A673 (cell line): Measurements from ENCODE around the gene TBR1. TPM values are rescaled to one million over a fixed set of nuclear protein-coding genes. Genes with fewer than 3 reads are reported as not detected.

ENCODE experiments used
- BruUV-seq: library from RNA; stranded (reverse); fragments of 400-500 nt; replicated peaks from 2 replicates; lab custom pipeline; 2021; lab: Mats Ljungman, UMichigan
- CTCF ChIA-PET: fragments of 300-600 bp; sonication (Branson Sonifier 250); formaldehyde crosslinking; loops from one replicate; lab custom pipeline; 2022; ENCODE audit warnings: antibody characterized with exemption; lab: Charles Lee
- POLR2A ChIA-PET: fragments of 300-600 bp; sonication (Branson Sonifier 250); formaldehyde crosslinking; loops from one replicate; lab custom pipeline; 2022; ENCODE audit warnings: antibody characterized with exemption; ENCODE audit not compliant: low non-redundant PET; lab: Charles Lee
- DNase-seq: peaks from one replicate; pipeline ENCODE4 v3.0.0-alpha.2; 2015; ENCODE audit warnings: low spot score
- H3K27ac ChIP-seq: fragments of 200-600 bp; sonication (generic); 2 replicates; pipeline ENCODE4 v1.5.1; 2016; ENCODE audit warnings: mixed run types, low read depth, mild to moderate bottlenecking, mixed read lengths, antibody characterized with exemption, low read length; ENCODE audit not compliant: poor library complexity, severe bottlenecking
- H3K27me3 ChIP-seq: fragments of 200-600 bp; sonication (generic); replicated peaks from 2 replicates; pipeline ENCODE4 v1.6.1; 2017; ENCODE audit warnings: mixed run types, low read depth, mild to moderate bottlenecking, mixed read lengths, antibody characterized with exemption, low read length; ENCODE audit not compliant: insufficient read depth, poor library complexity
- H3K36me3 ChIP-seq: fragments of 200-600 bp; sonication (generic); 2 replicates; pipeline ENCODE4 v1.6.1; 2016; ENCODE audit warnings: mixed run types, mild to moderate bottlenecking, mixed read lengths, antibody characterized with exemption, low read length; ENCODE audit not compliant: insufficient read depth, poor library complexity, severe bottlenecking
- H3K4me1 ChIP-seq: fragments of 200-600 bp; sonication (generic); 2 replicates; pipeline ENCODE4 v1.6.1; 2017; ENCODE audit warnings: mixed run types, mild to moderate bottlenecking, mixed read lengths, antibody characterized with exemption, low read length; ENCODE audit not compliant: insufficient read depth, poor library complexity, severe bottlenecking
- H3K4me3 ChIP-seq: fragments of 200-600 bp; sonication (generic); 2 replicates; pipeline ENCODE4 v1.5.1; 2016; ENCODE audit warnings: low read depth, mixed run types, mild to moderate bottlenecking, mixed read lengths, low read length; ENCODE audit not compliant: poor library complexity, severe bottlenecking
- H3K9me3 ChIP-seq: fragments of 200-600 bp; sonication (generic); 2 replicates; pipeline ENCODE4 v1.6.1; 2016; ENCODE audit warnings: mixed run types, low read depth, mild to moderate bottlenecking, mixed read lengths, antibody characterized with exemption, low read length; ENCODE audit not compliant: poor library complexity, severe bottlenecking
- CTCF ChIP-seq: fragments of 300-800, 200-600 bp; sonication (generic); conservative IDR thresholded peaks from 2 replicates; pipeline ENCODE4 v1.5.1; 2017; ENCODE audit warnings: low read depth, mild to moderate bottlenecking, antibody characterized with exemption, low read length, moderate library complexity, mixed read lengths
- EZH2 ChIP-seq: fragments of 200-600 bp; sonication (generic); IDR thresholded peaks from 2 replicates; pipeline ENCODE4 v1.6.1; 2017; ENCODE audit warnings: borderline replicate concordance, low read depth, mild to moderate bottlenecking, mixed read lengths, antibody characterized with exemption, low read length; ENCODE audit not compliant: poor library complexity, severe bottlenecking
- intact Hi-C: fragments of 100-400 bp; cut with micrococcal nuclease; formaldehyde crosslinking; loops from one replicate; pipeline ENCODE4 v1.10.0; 2022; ENCODE audit not compliant: unreplicated experiment
- total RNA-seq: library from RNA; stranded (reverse); gene quantifications from 2 replicates; pipeline ENCODE4 v1.2.3, GENCODE V29; 2021

Gene TBR1
- total RNA-seq, 1 experiment from 2014 or later = 0.17 TPM

- Histone ChIP-seq H3K9me3 (no peaks in the 10 kb centered on the region), H3K27me3 (no peaks in the 10 kb centered on the region), H3K36me3 (no peaks in the 10 kb centered on the region), H3K4me3 (no peak overlapping the region), H3K27ac (no peak overlapping the region), H3K4me1 (peaks cover 7% of the 10 kb centered on the region)
- DNase-seq = no peak
- TF ChIP-seq CTCF (no peak), EZH2 (no peak)
- ChIA-PET POLR2A (no interaction called here), CTCF (no interaction called here)
- BruUV-seq = no TSS peak
- intact Hi-C loops = no loop called here
Measured at GRCh38 chr2:161427664-161428587, 11.8 kb downstream of the TBR1 start.

- POLR2A ChIA-PET = no interaction called here
Measured at GRCh38 chr2:161430386-161430785, 14.3 kb downstream of the TBR1 start.

GRCh38 chr2:161432107-161432506 is 16.0 kb downstream of the TBR1 start:
- no peaks in the 10 kb centered on the region for H3K36me3 ChIP-seq
- BruUV-seq = no TSS peak
- no peak for DNase-seq
- intact Hi-C loops = no loop called here
- peaks cover 28% of the 10 kb centered on the region for H3K4me1 ChIP-seq
- no peak overlapping the region for H3K27ac ChIP-seq
- peaks cover 11% of the 10 kb centered on the region for H3K9me3 ChIP-seq
- no peaks in the 10 kb centered on the region for H3K27me3 ChIP-seq
- POLR2A ChIA-PET = no interaction called here
- TF ChIP-seq CTCF = no peak
- no peak for TF ChIP-seq EZH2
- CTCF ChIA-PET = no interaction called here
- H3K4me3 ChIP-seq = no peak overlapping the region

More at GRCh38 chr2:161430386-161430785, 14.3 kb downstream of the TBR1 start:
- Histone ChIP-seq H3K36me3 (no peaks in the 10 kb centered on the region), H3K9me3 (peaks cover 3% of the 10 kb centered on the region), H3K27ac (no peak overlapping the region), H3K4me3 (no peak overlapping the region), H3K27me3 (no peaks in the 10 kb centered on the region), H3K4me1 (peaks cover 20% of the 10 kb centered on the region)
- intact Hi-C loops = no loop called here
- no peak for DNase-seq
- no TSS peak for BruUV-seq
- CTCF ChIA-PET = no interaction called here
- TF ChIP-seq CTCF (no peak), EZH2 (no peak)
